GM19351 (cell line): ENCODE measurements around the gene PPP2R5C.
"Not testable (repeated sequence)": the region's sequence is repeated elsewhere in the genome, so short reads cannot be mapped to it uniquely, and the experiment has no call there.

Source experiments
- ATAC-seq: cut with Tn5 transposase; IDR thresholded peaks from one replicate; pipeline ENCODE4 v1.9.1; 2021; ENCODE audit warnings: mild to moderate bottlenecking, moderate library complexity; ENCODE audit not compliant: unreplicated experiment

Gene PPP2R5C

DNA sequence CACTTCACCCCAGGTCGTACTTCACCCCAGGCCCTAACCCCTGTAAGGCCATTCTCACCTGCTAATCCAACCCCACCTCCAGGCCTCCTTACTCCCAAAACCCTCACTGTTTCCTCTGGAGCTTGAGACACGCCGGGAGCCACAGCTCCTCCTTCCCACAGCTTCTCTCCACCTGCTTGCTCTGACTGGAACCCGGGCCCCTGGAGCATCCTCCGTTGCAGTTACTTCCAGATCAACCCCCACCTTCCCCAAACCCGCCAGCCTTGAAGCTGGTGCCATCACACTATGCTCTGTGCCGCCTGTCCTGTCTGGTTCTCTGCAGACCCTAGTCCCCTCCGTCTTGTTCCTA is 34.6 kb upstream of the PPP2R5C start:
- ATAC-seq: no peak

GRCh38 chr14:101727611-101728366 is 33.7 kb upstream of the PPP2R5C start:
- ATAC-seq: no peak

DNA sequence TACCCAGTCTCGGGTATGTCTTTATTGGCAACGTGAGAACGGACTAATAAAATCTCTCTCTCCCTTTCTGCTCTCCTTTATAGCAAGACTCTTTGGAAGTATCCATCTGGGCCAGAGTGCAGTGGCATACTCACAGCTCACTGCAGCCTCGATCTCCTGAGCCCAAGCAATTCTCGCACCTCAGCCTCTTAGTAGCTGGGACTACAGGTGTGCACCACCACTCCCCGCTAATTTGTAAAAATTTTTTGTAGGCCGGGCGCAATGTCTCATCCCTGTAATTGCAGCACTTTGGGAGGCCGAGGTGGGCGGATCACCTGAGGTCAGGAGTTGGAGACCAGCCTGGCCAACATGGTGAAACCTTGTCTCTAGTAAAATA is 33.2 kb upstream of the PPP2R5C start:
- no peak for ATAC-seq

DNA sequence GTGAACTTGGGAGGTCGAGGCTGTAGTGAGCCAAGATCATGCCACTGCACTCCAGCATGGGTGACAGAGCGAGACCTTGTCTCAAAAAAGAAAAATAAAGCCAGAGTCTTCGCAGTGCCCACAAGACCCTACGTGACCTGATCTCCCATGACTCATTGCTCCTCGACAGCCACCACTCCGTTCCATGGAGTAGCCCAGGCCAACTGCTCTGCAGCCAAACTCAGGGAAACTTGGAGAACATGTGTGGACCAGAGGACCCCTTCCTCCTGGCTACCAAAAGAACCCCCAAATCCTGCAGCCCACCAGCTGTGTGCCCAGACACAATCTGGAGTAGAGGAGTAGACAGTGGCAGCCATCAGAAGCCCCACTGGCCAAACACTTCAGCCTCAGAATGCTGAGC is 32.1 kb upstream of the PPP2R5C start:
- no peak for ATAC-seq

GRCh38 chr14:101730157-101730556 is 31.4 kb upstream of the PPP2R5C start:
- not testable (repeated sequence) for ATAC-seq

DNA sequence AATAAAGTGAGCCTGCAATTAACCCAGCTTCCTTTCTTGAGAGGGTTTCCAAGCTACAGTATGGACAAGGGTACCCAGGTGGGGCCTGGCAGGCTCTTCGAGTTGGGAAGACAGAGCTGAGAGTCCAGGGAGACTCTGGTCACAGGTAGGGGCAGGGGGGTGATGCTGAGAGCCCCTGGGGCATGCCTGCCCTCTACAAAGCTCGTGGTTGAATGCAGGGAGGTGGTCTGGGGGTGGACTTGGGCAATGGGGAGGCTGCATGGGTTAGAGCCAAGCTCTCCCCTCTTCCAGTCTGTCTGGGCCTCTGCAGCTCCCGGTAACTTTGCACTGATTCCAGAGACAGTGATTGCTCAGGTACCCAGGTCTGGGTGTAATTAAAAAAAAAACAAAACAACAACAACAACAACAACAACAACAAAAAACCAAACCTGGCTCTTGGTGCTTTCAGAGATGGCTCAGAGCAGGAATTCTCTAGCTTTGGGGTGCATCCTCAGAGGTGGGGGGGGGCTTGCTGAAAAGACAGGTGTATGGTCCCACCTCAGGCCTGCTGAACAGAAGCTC is 30.8 kb upstream of the PPP2R5C start:
- no peak for ATAC-seq

GRCh38 chr14:101731187-101732080 is 30.1 kb upstream of the PPP2R5C start:
- peak; percentile 95 for ATAC-seq

DNA sequence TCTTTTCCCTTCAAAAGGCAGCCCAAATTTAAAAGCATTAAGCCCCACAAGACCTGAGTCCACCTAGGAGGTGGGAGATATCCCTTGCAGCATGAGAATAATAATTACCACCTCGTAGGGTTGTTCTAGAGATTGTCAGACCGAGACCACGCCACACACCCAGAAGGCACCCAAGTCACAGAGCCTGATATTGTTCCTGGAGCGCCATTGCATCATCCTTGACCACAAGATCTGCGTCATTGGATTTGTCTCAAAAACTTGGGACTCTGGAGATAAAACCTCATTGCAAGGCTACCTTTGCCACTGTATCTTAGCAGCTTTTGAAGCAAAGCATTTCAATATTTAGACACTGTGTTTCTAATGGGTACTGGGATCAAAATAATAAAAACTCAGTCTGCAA is 29.4 kb upstream of the PPP2R5C start:
- no peak for ATAC-seq

- no peak for ATAC-seq
These were observed 28.3 kb upstream of the PPP2R5C start for GRCh38 chr14:101733211-101733610.

GRCh38 chr14:101734246-101734847 is 27.2 kb upstream of the PPP2R5C start:
- ATAC-seq: no peak

DNA sequence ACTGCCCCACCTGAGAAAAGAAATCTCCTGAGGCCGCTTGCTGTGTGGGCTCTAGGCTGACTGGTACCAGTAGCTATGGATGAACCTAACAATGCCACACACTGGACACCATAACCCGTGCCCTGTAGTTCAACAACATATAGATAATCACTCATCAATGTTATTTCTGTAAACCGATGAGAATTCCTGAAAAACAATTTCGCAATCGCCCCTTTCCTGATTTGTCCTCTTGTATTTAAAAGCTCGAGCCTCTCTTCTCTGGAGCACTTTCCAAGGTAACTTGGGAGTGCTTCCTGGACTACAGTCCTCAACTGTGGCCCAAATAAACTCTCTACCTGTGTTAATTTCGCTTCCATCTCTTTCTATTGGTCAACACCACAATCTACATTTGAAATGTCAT is 26.1 kb upstream of the PPP2R5C start:
- ATAC-seq: no peak

- no peak for ATAC-seq
These were observed 25.4 kb upstream of the PPP2R5C start for GRCh38 chr14:101736071-101736470.

- ATAC-seq: no peak
These were observed 24.9 kb upstream of the PPP2R5C start for GRCh38 chr14:101736585-101736984.

DNA sequence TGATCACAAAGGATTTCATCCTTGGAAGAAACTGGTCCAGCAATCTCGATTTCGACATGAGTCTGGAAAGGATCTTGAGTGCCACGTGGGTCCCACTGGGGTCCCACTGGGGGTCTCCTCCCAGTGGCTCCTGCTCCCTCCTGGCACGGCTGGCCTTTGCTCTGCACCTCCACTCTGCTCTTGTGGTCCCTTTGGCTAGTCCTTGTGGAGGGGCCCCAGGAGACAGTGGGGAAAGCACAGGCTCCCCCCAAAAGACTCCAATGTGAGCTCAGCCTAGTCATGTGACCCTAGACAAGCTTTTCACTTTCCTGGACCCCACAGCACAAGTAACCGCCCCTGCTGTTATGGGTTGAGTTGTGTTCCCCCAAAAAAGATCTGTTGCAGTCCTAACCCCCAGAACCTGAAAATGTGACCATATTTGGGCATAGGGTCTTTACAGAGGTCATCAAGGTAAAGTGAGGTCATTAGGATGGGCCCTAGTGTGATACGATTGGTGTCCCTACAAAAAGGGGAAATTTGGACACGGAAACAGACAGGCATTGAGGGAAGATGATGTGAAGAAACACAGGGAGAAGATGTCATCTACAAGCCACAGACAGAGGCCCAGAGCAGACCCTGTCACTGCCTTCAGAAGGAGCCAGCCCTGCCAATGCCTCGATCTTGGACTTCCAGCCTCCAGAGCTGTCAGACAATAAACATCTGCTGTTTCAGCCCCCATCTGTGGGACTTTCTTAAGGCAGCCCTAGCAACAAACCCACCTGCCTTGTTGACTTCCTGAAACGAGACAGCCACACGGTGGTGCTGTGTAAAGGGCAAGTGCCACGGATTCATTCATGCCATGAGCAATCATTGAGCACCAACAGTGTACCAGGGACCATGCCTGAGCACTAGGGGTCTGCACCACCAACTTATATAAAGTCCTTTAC is 23.8 kb upstream of the PPP2R5C start:
- ATAC-seq: no peak

DNA sequence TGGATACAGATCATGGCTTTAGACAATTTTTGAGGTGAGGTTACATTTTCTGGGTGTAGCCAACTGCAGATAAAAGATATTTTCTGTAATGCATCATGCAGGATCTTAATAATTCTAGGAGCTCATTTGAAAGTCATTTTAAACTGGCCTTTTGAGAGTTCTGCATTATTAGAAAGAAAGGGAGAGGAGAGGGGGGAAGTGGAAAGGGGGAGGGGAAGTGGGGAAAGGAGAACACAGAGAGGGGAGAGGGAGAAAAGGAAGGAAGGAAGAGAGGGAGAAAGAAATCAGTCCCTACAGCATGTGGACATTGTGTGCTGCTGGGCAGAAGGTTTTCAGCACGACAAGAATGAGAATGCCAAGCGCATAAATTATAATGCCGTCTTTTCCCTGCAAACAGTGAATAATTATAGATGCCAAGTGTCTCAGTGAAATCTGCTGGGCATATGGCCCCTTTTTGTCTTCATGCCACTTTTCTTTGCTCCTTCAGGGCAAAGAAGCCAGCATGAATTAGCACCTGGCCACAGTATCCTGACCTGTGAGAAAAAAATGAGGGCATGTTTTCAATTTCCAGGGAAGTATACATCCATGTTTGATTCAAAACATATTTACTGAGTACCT is 22.7 kb upstream of the PPP2R5C start:
- ATAC-seq: no peak

DNA sequence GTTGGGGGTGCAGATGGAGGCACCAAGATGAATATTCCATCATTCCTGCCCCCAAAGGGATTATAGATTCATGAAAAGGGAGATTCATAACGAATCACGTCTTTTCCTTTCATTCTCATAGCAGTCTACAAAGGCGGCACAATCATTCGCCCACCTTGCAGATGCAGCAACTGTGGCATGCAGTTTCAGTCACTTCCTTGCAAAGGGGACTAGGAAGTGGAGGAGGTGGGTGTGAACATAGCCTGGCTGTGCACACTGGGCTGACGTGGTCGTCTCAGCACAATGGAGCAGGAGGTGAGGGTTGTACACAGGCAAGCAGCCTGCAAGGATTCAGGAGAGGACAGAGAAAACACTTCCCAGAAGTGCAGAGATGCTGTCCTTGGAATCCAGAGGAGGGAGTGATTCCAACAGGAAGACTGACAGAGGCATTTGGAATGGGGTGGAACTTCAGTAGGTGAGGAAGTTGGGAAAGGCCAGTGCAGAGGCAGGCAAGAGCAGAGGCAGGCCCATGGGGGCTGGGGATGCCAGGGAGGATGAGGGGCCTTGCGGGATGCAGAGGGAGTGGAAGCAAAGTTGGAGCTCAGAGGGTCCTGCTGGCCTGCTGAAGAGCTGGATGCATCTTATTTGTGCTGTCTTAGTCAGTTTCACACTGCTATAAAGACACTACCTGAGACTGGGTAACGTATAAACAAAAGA is 21.9 kb upstream of the PPP2R5C start:
- no peak for ATAC-seq

GRCh38 chr14:101740981-101741380 is 20.5 kb upstream of the PPP2R5C start:
- ATAC-seq: no peak

DNA sequence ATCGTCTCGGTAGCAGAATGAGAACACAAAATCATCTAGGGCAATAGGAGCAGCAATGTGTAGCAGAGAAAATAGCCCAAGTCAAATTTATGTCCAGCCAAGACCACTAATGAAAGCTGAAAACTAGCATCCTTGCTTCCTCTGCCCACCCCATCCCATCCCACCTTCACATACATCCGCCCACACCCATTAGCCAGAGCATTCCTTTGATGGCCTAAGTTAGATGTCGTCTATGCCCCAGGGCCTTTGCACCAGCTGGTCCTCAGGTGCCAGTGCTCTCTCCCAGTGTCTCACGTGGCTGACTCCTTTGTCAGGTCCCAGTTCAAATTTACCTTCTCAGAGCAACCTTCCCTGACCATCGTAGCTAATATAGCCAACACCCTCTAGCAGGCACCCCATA is 17.8 kb upstream of the PPP2R5C start:
- no peak for ATAC-seq

DNA sequence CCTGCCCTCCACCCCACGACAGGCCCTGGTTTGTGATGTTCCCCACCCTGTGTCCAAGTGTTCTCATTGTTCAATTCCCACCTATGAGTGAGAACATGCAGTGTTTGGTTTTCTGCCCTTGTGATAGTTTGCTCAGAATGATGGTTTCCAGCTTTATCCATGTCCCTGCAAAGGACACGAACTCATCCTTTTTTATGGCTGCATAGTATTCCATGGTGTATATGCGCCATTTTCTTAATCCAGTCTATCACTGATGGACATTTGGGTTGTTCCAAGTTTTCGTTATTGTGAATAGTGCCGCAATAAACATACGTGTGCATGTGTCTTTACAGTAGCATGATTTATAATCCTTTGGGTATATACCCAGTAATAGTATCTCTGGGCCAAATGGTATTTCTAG is 17.1 kb upstream of the PPP2R5C start:
- ATAC-seq: not testable (repeated sequence)
